ENCODE results near the gene ARSH. TPM values are rescaled to one million over a fixed set of nuclear protein-coding genes. Genes with fewer than 3 reads are reported as not detected.

The ARSH gene
- total and polyA plus RNA-seq, 2 of the 8 experiments (the other 6 are each of a cell fraction or from before 2014, with no cell fraction given): not detected

DNA sequence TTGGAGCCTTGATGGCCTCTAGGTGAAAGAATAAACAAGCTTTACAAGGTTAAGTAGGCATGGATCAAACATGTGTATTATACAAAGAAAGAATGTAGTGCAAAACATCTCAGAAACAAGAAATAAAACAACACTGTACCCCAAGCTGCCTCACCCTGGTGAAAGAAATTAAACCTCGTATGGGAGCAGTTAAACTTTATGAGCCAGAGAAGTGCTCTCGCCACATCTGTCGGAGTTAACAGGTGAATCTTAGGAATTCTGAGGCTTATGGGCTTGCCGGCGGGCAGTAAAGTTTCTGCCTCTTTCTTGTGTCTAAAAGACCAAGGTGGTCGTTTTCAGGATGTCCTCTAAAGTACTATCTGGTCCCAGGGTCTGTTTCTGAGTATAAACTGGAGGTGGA is 34.0 kb upstream of the ARSH start:
- Histone ChIP-seq H2BK15ac (ENCODE audit: low read length) (no peak overlapping the region), H4K91ac (replicated peaks; ENCODE audit: insufficient read length, low read length) (no peak overlapping the region), H3K27ac (ENCODE audit: low read depth, low read length) (no peak overlapping the region), H3K18ac (ENCODE audit: extremely low read depth, low read length) (no peak overlapping the region), H2AK5ac (ENCODE audit: low read depth, low read length) (no peak overlapping the region), H2BK20ac (ENCODE audit: low read length) (no peak overlapping the region), H3K56ac (replicated peaks; ENCODE audit: insufficient read length, low read depth, low read length) (no peak overlapping the region), H2BK12ac (ENCODE audit: low read depth, low read length) (no peak overlapping the region), H3K79me1 (ENCODE audit: low read depth, low read length) (no peaks in the 10 kb centered on the region), H3K27me3 (replicated peaks in 1 of 4; ENCODE audit: control insufficient read depth in 3 of 4, extremely low read depth in 1 of 4, insufficient read depth in 3 of 4, low read length in 3 of 4) (no peaks in the 10 kb centered on the region), H4K20me1 (replicated peaks in 1 of 2; ENCODE audit: control insufficient read depth in 1 of 2, insufficient read depth in 2 of 2, low read length in 2 of 2) (no peaks in the 10 kb centered on the region), H3K4ac (replicated peaks; ENCODE audit: insufficient read length, low read depth, low read length) (no peak overlapping the region), H3K23me2 (ENCODE audit: low read depth, low read length) (no peaks in the 10 kb centered on the region), H3K4me1 (replicated peaks in 1 of 4; ENCODE audit: control insufficient read depth in 3 of 4, insufficient read depth in 4 of 4, low read length in 3 of 4) (no peaks in the 10 kb centered on the region; a peak in 2 of 7 replicates), H3K9ac (replicated peaks in 1 of 4; ENCODE audit: extremely low read depth in 1 of 4, low read depth in 3 of 4, low read length in 3 of 4) (no peak overlapping the region), H3K4me3 (ENCODE audit: extremely low read depth in 1 of 4, insufficient read depth in 2 of 4, low read depth in 3 of 4, low read length in 4 of 4) (no peak overlapping the region), H2AFZ (ENCODE audit: low read length) (no peak overlapping the region), H3K9me3 (ENCODE audit: insufficient read depth in 2 of 2, low read depth in 1 of 2, low read length in 1 of 2) (peaks cover 0 to 3% of the 10 kb centered on the region in 2 experiments; a peak in 1 of 4 replicates), H3K79me2 (ENCODE audit: control insufficient read depth in 1 of 2, insufficient read depth in 2 of 2, low read length in 2 of 2) (no peaks in the 10 kb centered on the region), H4K5ac (ENCODE audit: insufficient read length, low read depth, low read length) (no peak overlapping the region), H3K23ac (ENCODE audit: insufficient read length) (no peak overlapping the region), H2BK5ac (ENCODE audit: low read depth, low read length) (no peak overlapping the region), H4K8ac (ENCODE audit: extremely low read depth, insufficient read depth, low read length) (no peak overlapping the region), H3K4me2 (ENCODE audit: insufficient read depth in 1 of 2, low read depth in 2 of 2, low read length in 2 of 2) (no peak overlapping the region), H3K14ac (ENCODE audit: insufficient read length) (no peak overlapping the region), H2BK120ac (replicated peaks; ENCODE audit: low read depth, low read length) (no peak overlapping the region), H3K36me3 (ENCODE audit: control insufficient read depth in 2 of 4, insufficient read depth in 4 of 4, low read length in 3 of 4) (no peaks in the 10 kb centered on the region)
- ChIA-PET POLR2A (ENCODE audit: partially characterized antibody) (no interaction called here), CTCF (ENCODE audit: partially characterized antibody) (no interaction called here)
- DNase-seq (ENCODE audit: low read depth in 1 of 2, low spot score in 2 of 2) (no peak), FAIRE-seq (no peak)
- WGBS, 2 experiments (ENCODE audit: extremely low coverage in 1 of 2, insufficient coverage in 1 of 2, insufficient read length in 1 of 2, insufficient replicate concordance in 2 of 2, low coverage in 1 of 2, low lambda C conversion rate in 2 of 2, missing lambda C conversion rate in 1 of 2): 94% methylated on average over 3 of the region's 6 CpGs; no CpG with 5 or more reads in 1 of the 2 experiments
- TF ChIP-seq SIX5 (IDR thresholded peaks at IDR 0.05; ENCODE audit: low read depth, low read length): no peak
- no peak for TF ChIP-seq CBX8 (IDR thresholded peaks at IDR 0.05; ENCODE audit: borderline replicate concordance, low read depth, low read length)
- no peak for TF ChIP-seq CHD2 (IDR thresholded peaks at IDR 0.05; ENCODE audit: low read length)
- TF ChIP-seq TAF1 (IDR thresholded peaks at IDR 0.05; ENCODE audit: low read depth, low read length): no peak
- TF ChIP-seq KDM4A (IDR thresholded peaks at IDR 0.05; ENCODE audit: low read depth, low read length, severe bottlenecking): no peak
- TF ChIP-seq NRF1 (IDR thresholded peaks at IDR 0.05; ENCODE audit: low read depth, low read length): no peak
- no peak for TF ChIP-seq BACH1 (IDR thresholded peaks at IDR 0.05; ENCODE audit: low read length)
- no peak for TF ChIP-seq SUZ12 (IDR thresholded peaks at IDR 0.05; ENCODE audit: low read length)
- no peak for TF ChIP-seq CBX5 (IDR thresholded peaks at IDR 0.05; ENCODE audit: low read depth, low read length)
- TF ChIP-seq ZNF274 (IDR thresholded peaks at IDR 0.05; ENCODE audit: borderline replicate concordance, extremely low read depth, low read length): no peak
- no peak for TF ChIP-seq TEAD4 (IDR thresholded peaks at IDR 0.05; ENCODE audit: low read depth, low read length)
- no peak for TF ChIP-seq TCF12 (IDR thresholded peaks at IDR 0.05; ENCODE audit: low read depth, low read length)
- TF ChIP-seq HDAC2 (IDR thresholded peaks at IDR 0.05; ENCODE audit: borderline replicate concordance in 1 of 2, low read depth in 2 of 2, low read length in 2 of 2): no peak
- no peak for TF ChIP-seq MAFK (IDR thresholded peaks at IDR 0.05; ENCODE audit: low read depth, low read length)
- no peak for TF ChIP-seq KDM1A (IDR thresholded peaks at IDR 0.05; ENCODE audit: borderline replicate concordance, low read length)
- TF ChIP-seq EGR1 (IDR thresholded peaks at IDR 0.05; ENCODE audit: borderline replicate concordance, low read depth, low read length): no peak

All from H1 (cell line).